ENCODE results near the gene EIPR1. TPM values are rescaled to one million over a fixed set of nuclear protein-coding genes. Genes with fewer than 3 reads are reported as not detected.
A peak's percentile ranks its signal among the peaks of the same experiment; 100 is the strongest.

EIPR1 gene
- total and polyA plus RNA-seq, 4 donors: 12.0 to 26.8 (median 23.4) TPM

GRCh38 chr2:3301001-3301400, 76.6 kb downstream of the EIPR1 start:
- Histone ChIP-seq H3K4me1 (ENCODE audit: control insufficient read depth in 5 of 5, insufficient read depth in 5 of 5, low read length in 5 of 5) (peaks cover 0 to 8% (median 4%) of the 10 kb centered on the region in 5 donors), H3K27ac (ENCODE audit: low read depth in 1 of 2, low read length in 1 of 2) (no peak overlapping the region), H3K36me3 (ENCODE audit: control insufficient read depth in 4 of 4, insufficient read depth in 4 of 4, low read length in 4 of 4) (peaks cover 0 to 2% (median 0%) of the 10 kb centered on the region in 4 donors), H3K9me3 (ENCODE audit: control insufficient read depth in 4 of 4, insufficient read depth in 3 of 4, low read length in 3 of 4) (peaks cover 0 to 3% (median 0%) of the 10 kb centered on the region in 4 donors), H3K27me3 (ENCODE audit: control insufficient read depth in 3 of 3, insufficient read depth in 3 of 3, low read length in 2 of 3) (no peaks in the 10 kb centered on the region), H3K4me3 (no peak overlapping the region), H3K9ac (ENCODE audit: insufficient read depth in 1 of 2, low read length in 2 of 2) (no peak overlapping the region)
- WGBS, 2 donors: 90 to 92% methylated on average over 6 of the region's 6 CpGs
- DNase-seq: no peak
- no peak for ATAC-seq (ENCODE audit: insufficient read depth, low FRiP score)
- no peak for TF ChIP-seq CTCF (IDR thresholded peaks at IDR 0.05; ENCODE audit: control extremely low read depth, extremely low read depth)

- Histone ChIP-seq H3K4me3 (no peak overlapping the region), H3K9me3 (ENCODE audit: control insufficient read depth in 4 of 4, insufficient read depth in 3 of 4, low read length in 3 of 4) (peaks cover 0 to 3% (median 0%) of the 10 kb centered on the region in 4 donors), H3K27me3 (ENCODE audit: control insufficient read depth in 3 of 3, insufficient read depth in 3 of 3, low read length in 2 of 3) (no peaks in the 10 kb centered on the region), H3K9ac (ENCODE audit: insufficient read depth in 1 of 2, low read length in 2 of 2) (no peak overlapping the region), H3K36me3 (ENCODE audit: control insufficient read depth in 4 of 4, insufficient read depth in 4 of 4, low read length in 4 of 4) (peaks cover 0 to 2% (median 0%) of the 10 kb centered on the region in 4 donors), H3K27ac (ENCODE audit: low read depth in 1 of 2, low read length in 1 of 2) (no peak overlapping the region), H3K4me1 (ENCODE audit: control insufficient read depth in 5 of 5, insufficient read depth in 5 of 5, low read length in 5 of 5) (peaks cover 0 to 8% (median 4%) of the 10 kb centered on the region in 5 donors)
- TF ChIP-seq CTCF (IDR thresholded peaks at IDR 0.05; ENCODE audit: control extremely low read depth, extremely low read depth): no peak
- 94 to 95% methylated on average over 14 of the region's 14 CpGs for WGBS, 2 donors
- DNase-seq (peak in 2 of 3 donors; percentile 16 to 22), ATAC-seq (ENCODE audit: insufficient read depth, low FRiP score) (no peak)
These were observed 77.2 kb downstream of the EIPR1 start for GRCh38 chr2:3300224-3300995.

- WGBS, 2 donors: 79 to 87% methylated on average over 7 of the region's 7 CpGs
- H3K36me3 ChIP-seq (ENCODE audit: control insufficient read depth in 4 of 4, insufficient read depth in 4 of 4, low read length in 4 of 4): peaks cover 0 to 2% (median 0%) of the 10 kb centered on the region in 4 donors
- no peak overlapping the region for H3K4me3 ChIP-seq
- H3K27ac ChIP-seq (ENCODE audit: low read depth in 1 of 2, low read length in 1 of 2): no peak overlapping the region
- H3K9me3 ChIP-seq (ENCODE audit: control insufficient read depth in 4 of 4, insufficient read depth in 3 of 4, low read length in 3 of 4): peaks cover 0 to 3% (median 0%) of the 10 kb centered on the region in 4 donors
- DNase-seq (no peak), ATAC-seq (ENCODE audit: insufficient read depth, low FRiP score) (no peak)
- H3K4me1 ChIP-seq (ENCODE audit: control insufficient read depth in 5 of 5, insufficient read depth in 5 of 5, low read length in 5 of 5): peaks cover 0 to 8% (median 4%) of the 10 kb centered on the region in 5 donors
- H3K9ac ChIP-seq (ENCODE audit: insufficient read depth in 1 of 2, low read length in 2 of 2): no peak overlapping the region
- TF ChIP-seq CTCF (IDR thresholded peaks at IDR 0.05; ENCODE audit: control extremely low read depth, extremely low read depth): no peak
- H3K27me3 ChIP-seq (ENCODE audit: control insufficient read depth in 3 of 3, insufficient read depth in 3 of 3, low read length in 2 of 3): no peaks in the 10 kb centered on the region
These were observed 77.9 kb downstream of the EIPR1 start for GRCh38 chr2:3299703-3300102.
